ENCODE data around the gene WNK1.

The WNK1 gene

GRCh38 chr12:867905-868304, 115.5 kb downstream of the WNK1 start:
- DNase-seq, result no peak

GRCh38 chr12:868722-869121, 116.3 kb downstream of the WNK1 start:
- no peak for DNase-seq

DNA sequence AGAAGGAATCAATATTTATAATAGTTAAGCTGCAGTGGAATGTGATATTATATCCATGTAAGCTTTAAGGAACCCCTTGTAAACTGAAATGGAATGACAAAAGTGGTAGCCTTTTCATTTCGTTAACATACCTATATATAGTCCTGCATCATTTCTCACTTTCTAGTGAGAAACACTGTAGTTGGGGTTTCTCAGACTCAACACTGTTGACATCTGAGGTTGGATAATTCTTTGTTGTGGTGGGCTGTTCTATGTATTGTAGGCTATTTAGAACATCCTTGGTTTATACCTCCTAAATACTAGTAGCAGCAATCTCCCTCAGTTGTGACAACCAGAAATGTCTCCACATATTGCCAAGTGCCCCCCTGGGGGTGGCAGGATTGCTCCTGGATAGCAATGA, 118.0 kb downstream of the WNK1 start:
- no peak for DNase-seq

DNA sequence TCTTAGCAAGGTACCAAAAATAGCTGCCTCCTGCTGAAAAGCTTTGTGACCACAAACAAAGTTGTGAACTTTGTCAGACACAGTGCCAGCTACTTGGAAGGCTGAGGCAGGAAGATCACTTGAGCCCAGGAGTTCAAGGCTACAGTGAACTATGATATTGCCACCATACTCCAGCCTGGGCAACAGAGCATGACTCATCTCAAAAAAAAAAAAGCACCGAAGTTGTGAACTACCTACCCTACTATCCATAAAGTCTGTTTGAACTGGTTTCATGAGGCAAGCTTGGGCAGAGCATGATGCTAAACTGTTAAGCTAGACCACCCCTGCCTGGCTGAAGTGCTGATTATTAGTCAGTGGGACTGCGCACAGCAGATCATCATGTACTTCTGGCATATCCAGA, 121.6 kb downstream of the WNK1 start:
- DNase-seq, result no peak

GRCh38 chr12:879641-880040, 127.3 kb downstream of the WNK1 start:
- no peak for DNase-seq

GRCh38 chr12:880656-881055, 128.3 kb downstream of the WNK1 start:
- no peak for DNase-seq

- DNase-seq, result no peak
Observed at GRCh38 chr12:884746-885414, 132.5 kb downstream of the WNK1 start.

DNA sequence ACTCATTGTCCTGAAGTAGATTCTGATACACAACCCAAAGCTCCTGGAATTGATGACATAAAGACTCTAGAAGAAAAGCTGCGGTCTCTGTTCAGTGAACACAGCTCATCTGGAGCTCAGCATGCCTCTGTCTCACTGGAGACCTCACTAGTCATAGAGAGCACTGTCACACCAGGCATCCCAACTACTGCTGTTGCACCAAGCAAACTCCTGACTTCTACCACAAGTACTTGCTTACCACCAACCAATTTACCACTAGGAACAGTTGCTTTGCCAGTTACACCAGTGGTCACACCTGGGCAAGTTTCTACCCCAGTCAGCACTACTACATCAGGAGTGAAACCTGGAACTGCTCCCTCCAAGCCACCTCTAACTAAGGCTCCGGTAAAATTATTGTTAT, 133.3 kb downstream of the WNK1 start:
- DNase-seq, result no peak

DNA sequence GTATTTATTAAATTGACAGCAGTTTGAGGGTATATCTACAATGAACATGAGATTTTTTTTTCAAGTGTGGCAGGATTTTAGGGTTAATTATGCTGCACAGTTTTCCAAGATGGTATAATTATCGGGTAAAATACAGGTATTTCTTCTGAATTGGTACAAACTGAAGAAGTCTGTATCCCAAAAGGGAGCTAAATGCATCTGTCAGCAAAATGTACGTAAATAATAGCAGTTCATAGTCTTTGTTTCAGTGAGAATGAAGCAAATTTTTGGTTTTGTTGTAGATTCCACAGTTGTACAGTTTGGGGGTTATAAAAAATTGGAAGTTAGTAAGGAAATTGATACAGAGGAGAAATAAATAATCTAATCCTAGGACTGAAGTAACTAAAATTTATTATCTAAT, 133.8 kb downstream of the WNK1 start:
- DNase-seq, result no peak

- DNase-seq, result no peak
Observed at GRCh38 chr12:894226-894625, 141.8 kb downstream of the WNK1 start.

DNA sequence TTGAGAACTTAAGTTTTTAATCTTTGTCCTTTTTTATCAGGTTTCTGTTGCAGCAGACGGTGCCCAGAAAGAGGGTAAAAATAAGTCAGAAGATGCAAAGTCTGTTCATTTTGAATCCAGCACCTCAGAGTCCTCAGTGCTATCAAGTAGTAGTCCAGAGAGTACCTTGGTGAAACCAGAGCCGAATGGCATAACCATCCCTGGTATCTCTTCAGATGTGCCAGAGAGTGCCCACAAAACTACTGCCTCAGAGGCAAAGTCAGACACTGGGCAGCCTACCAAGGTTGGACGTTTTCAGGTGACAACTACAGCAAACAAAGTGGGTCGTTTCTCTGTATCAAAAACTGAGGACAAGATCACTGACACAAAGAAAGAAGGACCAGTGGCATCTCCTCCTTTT, 143.7 kb downstream of the WNK1 start:
- DNase-seq, result no peak

- no peak for DNase-seq
Observed at GRCh38 chr12:897386-897785, 145.0 kb downstream of the WNK1 start.

DNA sequence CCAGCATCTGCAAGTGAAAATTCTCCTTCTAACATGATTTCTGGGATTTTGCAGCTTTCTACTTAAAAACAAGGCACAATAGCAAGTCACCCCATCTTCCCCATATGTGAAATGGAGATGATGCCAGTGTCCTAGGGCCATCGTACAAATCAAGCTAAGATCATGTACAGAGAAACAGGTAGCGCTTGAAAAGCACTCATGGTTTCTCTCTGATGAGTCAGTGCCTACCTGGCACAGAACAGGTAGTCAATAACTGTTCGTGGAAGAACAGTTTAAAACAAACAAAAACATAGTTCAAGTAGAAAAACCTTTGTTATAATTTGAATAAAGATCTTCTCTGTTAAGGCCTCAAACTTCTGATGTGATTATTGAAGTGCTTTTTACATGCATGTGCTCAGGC, 150.2 kb downstream of the WNK1 start:
- no peak for DNase-seq

GRCh38 chr12:903055-903454, 150.7 kb downstream of the WNK1 start:
- DNase-seq, result no peak

DNA sequence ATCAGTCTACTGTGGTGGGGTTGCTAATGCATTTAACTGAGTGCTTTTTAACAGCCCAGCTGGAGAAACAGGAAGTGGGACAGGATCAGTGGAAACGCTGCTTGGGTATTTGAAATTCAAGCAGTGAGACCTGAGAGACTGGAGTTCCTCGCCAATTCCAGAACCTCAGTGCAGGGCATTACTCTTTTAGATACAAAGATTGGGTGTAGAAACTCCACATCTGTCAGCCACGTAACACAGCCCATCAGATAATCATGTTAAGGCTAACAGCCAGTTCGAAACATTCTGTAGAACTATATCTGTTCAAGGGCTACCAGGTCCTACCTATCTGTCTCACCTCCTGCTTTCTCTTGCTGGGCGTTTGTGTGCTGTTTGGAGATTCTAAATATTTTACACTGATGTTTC, 151.6 kb downstream of the WNK1 start:
- DNase-seq, result no peak

- DNase-seq, result no peak
Observed at GRCh38 chr12:905261-906031, 153.1 kb downstream of the WNK1 start.

- DNase-seq, result no peak
Observed at GRCh38 chr12:906062-906585, 153.7 kb downstream of the WNK1 start.

DNA sequence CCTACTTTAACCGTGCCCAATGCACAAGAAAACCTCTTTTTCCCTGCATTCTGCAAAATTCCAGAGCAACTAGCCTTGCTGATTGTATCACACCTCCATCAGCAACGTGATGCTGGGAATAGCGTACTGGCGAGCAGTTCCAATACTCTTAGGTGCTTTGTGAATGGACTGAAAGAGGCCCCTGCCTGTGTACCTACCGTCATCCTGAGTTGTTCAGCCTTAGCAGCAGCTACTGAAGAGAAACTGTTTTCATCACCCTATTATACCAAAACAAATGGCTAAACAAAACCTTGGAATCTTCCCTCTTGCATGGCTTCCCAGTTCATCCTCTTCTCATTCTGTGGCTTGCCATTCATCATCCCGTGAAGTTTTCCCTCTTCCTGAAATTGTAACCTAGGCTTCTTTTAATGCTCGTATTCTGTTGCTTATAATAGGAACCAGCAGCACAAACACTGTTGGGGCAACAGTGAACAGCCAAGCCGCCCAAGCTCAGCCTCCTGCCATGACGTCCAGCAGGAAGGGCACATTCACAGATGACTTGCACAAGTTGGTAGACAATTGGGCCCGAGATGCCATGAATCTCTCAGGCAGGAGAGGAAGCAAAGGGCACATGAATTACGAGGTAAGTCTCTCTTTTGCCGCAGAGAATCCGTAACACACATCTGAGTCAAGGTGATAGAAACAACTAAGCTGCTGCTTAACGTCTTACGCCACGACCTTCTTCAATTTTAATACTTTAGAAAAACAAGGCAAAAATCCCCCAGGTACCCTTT, 155.2 kb downstream of the WNK1 start:
- no peak for DNase-seq

GRCh38 chr12:909861-910260, 157.5 kb downstream of the WNK1 start:
- DNase-seq, result no peak

GRCh38 chr12:910416-910815, 158.0 kb downstream of the WNK1 start:
- no peak for DNase-seq

- DNase-seq, result no peak
Observed at GRCh38 chr12:911191-911826, 158.9 kb downstream of the WNK1 start.

- no peak for DNase-seq
Observed at GRCh38 chr12:912466-913235, 160.3 kb downstream of the WNK1 start.
